Hepatocyte (in vitro differentiated cells): ENCODE results near the gene PRND.

Experiments used
- CTCF ChIP-seq: fragments of 200-600 bp; sonication (generic); IDR thresholded peaks from 2 replicates; pipeline ENCODE4 v1.5.1; 2016; ENCODE audit warnings: antibody characterized with exemption, mild to moderate bottlenecking; ENCODE audit not compliant: poor library complexity
- EZH2phosphoT487 ChIP-seq: fragments of 200-600 bp; sonication (generic); IDR thresholded peaks from one replicate; pipeline ENCODE4 v1.6.1; 2018; ENCODE audit warnings: antibody characterized with exemption, mild to moderate bottlenecking, low read depth, moderate library complexity; ENCODE audit not compliant: unreplicated experiment, severe bottlenecking

- TF ChIP-seq CTCF (no peak), EZH2phosphoT487 (no peak)
Observed at GRCh38 chr20:4773736-4774135, 52.0 kb downstream of the PRND start.
